DMS79 (cell line): Measurements from ENCODE around the gene TMEM127.
"Not testable (repeated sequence)": the region's sequence is repeated elsewhere in the genome, so short reads cannot be mapped to it uniquely, and the experiment has no call there.

Experiments used
- DNase-seq: peaks from one replicate; lab custom pipeline; 2025; lab: John Stamatoyannopoulos, UW

Gene TMEM127

DNA sequence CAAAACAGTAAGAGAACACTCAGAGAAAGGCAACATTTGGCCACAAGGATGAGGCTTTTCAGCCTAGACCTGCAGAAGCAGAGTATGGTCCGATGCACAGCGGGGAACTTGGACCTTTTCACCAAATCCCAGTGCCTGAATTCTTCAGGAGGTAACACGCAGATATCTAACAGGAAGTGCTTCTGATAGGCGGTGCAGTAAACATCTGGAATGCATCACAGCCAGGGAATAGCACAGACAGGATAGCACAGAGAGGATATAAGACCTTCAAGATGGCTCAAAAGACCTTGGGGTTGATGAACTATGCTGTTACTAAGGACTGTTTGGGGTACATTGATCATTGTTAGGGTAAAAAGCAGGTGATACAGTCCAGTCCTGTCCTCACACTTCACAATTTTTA, 1.7 kb downstream of the TMEM127 start:
- no peak for DNase-seq

DNA sequence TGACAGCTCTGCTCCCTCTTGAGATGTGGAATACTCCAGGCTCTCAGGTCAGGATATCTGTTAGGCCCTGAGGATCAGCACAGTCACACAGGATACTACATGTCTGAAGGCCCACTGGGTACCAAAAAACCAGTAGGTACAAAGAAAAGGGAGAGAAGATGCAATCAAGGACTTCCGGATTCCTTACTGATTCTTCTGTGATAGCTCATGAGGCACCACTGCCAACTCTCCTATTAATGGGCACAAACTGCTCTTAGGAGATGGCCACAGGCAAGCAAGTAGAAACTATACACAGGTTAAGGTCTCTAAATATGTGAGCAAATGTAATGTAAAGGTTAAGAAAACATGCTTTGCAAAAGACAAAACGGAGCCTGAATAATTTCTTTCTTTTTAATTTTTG, 3.5 kb downstream of the TMEM127 start:
- no peak for DNase-seq

DNA sequence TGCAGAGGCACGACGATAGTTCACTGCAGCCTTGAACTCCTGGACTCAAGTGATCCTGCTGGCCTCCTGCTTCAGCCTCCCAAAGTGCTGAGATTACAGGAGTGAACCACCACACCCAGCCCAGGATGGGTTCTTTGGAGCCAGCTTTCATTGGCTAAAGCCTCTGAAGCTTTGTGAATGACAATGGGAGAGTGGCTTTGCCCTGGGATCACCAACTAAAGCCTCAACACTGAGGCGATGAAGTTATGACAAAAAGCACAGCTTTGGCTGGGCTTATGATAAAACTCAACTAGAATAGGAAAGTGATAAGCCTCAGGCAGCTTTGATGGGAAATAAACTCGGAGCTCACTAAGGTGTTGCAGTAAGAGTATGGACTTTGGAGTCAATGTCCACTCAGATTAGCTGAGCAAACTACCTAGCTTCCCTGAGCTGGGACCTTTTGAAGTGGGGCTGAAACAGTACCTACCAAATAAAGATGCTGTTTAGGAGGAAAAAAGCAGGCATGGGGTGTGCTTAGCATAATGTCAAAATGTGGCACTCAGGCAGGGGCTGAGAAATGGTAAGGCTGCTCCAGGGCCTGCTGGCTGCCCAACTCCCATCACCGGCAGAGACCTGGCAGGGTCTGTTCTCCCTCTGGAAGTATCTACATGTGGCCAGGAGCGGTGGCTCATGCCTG, 4.3 kb downstream of the TMEM127 start:
- no peak for DNase-seq

DNA sequence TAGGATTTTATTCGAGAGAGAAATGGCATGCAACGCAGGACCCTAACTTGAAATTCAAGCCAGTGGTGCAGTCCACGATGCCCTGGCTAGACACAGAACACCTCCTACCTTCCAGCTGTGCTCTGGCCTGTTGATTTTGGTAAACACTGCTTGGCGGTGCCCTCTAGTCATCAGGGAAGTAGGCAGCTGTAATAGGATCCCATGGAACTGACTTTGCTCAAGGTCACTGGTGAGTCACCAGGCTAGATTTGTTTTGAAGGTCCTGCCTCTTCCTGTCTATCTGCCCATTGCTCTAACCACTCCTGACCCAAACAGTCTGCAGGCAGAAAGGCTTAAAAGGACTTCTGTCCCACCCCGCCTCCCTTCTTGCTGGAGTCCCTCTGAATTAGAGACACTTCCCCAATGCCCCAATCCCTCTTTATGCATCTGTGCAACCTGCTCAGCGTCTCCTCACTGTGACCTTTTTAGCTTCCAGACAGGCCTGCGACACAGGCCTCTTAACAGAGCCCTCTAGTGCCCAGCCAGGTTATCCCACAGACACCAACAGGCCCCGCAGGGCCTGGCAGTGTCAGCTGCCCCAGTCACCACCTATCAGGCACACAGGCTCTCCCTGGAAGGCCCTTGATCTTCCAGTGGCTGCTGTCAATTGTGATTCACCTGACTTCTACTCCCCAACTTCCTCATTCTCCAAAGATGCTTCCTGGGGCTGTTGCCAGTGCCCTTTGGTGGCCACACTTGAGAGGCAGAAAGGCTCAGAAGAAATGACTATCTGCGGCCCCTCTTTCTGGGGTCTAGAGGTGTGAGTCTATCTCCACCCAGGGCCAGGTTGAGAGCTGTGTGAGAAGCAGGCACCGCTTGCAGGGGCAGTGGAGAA, 5.2 kb downstream of the TMEM127 start:
- no peak for DNase-seq

DNA sequence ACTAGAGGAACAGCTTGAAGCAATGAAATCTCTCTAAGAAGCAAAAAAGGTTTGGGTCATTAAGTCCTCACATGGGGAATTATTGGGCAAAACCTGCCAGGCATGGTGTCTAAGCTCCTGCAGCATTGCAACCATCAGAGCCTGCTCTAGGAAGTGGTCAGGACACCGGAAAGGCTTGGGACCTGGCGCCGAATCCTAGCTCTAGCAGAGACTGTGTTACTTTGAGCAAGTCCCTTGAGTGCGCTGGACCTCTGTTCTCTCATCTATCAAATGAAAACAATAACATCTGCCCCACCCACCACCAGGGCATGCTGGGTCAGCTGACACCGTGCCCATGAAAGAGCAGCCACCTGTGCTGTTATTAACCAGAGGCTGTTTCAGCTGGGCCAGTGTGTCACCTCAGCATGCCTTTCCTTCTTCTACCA, 6.3 kb downstream of the TMEM127 start:
- no peak for DNase-seq

DNA sequence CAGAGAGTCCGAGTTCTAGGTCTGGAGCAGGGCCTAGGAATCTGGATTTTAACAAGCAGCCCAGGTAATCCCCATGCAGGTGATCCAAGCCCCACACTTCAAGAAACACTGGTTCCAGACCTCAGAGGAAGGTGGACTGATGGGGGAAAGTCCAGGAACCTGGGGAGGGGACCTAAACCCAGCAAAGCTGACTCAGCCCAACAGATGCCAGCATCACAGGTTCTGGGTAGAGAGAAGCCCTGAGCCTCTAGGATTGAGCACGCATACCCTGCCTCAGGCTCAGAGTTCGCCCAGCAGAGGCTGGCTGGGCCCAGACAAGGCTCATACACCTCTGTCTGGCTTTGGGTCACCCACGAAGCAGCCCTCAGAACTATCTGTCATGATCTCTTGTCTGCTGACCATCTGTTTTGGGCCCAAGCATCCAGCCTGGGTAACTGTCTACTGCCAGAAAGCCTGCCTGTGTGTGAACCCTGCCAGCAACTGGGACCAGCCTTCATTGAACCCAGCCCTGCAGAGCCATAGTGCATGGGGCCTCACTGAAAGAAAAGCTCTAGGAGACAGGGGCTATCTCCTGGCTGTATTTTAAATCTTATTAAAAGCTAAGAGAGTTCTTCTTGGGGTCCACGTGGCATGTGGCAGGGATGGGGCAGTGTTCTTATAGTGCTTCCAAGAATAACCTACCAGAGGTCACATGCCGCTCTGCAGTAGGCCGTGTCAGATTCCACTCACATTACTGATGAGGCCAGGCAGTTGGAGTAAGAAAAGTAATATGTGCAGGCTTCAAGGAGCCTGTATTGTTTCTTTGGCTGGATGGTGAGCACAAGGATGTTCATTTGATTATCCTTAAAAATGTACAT, 7.4 kb downstream of the TMEM127 start:
- DNase-seq, result no peak

DNA sequence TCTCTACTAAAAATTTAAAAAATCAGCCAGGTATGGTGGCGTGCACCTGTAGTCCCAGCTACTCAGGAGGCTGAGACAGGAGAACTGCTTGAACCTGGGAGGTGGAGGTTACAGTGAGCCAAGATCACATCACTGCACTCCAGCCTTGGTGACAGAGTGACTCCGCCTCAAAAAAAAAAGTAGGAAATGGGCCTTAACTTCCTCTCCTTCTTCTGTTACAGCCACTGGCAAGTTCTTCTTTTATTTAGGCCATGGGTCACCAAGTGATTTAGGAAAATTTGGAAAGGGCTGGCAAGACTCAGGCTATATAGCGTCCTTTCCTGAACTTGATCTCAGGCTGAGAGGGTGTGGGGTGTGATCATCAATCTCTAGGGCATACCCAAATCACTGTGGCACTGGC, 8.1 kb downstream of the TMEM127 start:
- DNase-seq, result not testable (repeated sequence)

DNA sequence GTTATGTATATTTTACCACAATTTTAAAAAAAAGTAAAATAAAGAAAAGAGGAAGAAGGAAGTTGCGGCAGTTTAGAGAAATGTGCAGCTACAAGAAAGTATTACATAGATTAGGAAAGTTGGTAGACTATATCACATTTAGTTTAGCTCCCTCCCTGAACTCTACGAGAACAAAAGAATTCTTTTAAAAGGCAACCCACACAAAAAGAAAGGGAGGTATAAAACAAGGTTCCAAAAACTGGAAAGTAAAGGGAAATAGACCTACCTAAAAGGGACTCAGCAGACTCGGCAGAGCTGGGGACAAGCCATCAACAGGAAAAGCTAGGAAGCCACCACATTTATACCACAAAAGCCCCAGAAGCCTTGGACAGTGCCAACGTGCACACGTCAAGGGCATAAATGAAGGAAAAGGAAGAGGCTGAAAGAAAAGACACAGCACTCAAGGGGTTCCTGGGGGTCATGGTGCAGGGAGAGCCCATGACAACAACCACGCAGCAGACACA, 9.1 kb downstream of the TMEM127 start:
- DNase-seq, result no peak

DNA sequence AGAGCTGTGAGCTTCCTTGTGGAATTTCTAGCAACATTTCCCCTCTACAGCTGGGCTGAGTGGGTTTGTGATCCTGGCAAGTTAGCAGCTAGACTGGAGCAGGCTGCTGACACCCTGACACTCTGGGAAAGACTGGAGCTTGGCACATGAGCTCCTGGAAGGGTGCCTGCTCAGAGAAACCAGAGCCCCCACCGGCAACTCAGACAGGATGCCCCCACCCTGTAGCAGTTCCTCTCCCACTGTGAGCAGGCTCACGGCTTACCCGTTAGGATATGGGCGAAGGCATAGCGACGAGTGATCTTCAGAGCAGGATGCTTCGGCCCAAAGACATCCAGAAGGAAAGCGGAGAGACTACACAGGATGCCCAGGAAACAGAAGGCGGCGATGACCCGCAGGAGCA, 11.2 kb downstream of the TMEM127 start:
- DNase-seq, result no peak

DNA sequence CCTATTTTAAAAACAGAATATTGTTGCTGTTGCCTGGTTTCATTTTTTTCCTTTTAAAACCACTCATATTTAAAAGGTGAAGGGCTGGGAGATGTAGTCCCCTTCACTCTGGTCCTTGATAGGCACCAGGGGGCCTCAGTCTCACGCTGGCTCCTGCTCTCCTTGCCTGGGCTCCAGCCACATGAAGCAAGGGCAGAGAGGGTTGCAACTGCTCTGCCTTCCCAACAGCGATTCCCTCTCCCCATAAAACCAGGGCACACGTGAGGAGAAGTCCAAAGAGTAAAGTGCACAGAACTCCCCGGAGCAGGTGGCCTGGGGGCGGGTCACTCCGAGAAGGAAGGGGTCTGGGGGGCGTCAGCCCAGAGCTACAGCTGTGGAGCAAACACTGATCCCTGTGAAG, 12.8 kb downstream of the TMEM127 start:
- DNase-seq, result no peak

DNA sequence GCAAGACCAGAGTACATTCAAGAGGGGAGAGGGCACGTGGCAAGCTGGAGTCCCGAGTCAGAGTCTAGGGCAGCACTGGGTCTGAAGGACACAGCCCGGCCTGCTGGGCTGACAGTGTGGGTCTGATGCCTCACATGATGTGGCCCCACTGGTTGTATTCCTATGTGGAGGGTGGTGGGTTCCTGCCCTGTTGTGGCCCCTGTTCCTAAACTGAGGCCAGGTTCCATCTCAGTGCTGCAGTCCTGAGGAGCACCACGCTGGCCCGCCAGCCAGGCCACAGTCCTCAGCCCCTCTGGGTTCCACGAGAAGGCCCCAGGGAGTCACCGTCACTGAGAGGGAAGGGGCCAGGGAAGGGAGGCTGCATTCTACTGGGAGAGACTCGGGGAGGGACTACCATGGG, 13.3 kb downstream of the TMEM127 start:
- no peak for DNase-seq

DNA sequence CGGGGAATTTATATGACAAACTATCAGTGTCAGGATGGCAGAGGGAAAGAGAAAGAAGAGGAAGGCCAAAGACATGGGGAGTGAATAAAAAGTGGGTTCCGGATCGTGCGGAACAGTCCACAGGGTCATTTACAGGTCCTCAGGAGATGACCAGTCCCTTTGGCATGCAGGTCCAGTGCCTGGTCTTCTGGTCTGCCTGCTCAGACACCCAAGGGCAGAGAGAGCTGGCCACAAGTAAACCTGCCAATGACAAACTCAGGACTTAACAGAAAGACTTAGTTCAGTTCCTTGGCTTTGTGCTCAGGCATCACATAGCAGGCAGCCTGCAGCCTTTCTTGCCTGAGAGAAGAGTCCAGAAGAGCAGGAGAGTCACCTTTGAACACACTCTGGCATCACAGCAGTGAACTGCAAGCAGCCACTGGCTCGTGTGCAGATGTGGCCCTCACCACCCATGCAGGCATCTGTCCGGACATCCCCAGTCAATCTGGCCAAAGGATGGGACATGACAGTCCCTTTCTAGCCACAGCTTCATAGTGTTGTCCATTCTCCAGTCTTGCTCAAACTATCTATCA, 14.0 kb downstream of the TMEM127 start:
- no peak for DNase-seq

DNA sequence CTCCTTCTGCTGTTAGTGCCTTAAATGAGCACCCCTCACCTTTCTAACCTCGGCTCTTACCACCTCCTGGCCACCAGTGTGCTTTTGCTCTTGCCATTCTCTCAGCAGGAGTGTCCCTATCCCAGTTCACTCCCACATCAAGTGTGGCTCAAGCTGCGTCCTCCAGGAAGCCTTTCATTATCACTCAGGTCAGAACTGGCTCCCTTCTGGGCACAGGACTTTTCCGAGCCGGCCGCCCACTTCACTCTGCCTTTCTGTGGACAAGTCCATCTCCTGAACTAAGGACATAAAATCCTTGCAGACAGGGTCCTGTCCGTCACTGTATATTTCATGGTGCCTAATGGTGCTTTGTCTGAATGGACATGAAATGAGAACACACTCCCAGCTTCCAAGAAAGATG, 15.6 kb downstream of the TMEM127 start:
- DNase-seq, result no peak

DNA sequence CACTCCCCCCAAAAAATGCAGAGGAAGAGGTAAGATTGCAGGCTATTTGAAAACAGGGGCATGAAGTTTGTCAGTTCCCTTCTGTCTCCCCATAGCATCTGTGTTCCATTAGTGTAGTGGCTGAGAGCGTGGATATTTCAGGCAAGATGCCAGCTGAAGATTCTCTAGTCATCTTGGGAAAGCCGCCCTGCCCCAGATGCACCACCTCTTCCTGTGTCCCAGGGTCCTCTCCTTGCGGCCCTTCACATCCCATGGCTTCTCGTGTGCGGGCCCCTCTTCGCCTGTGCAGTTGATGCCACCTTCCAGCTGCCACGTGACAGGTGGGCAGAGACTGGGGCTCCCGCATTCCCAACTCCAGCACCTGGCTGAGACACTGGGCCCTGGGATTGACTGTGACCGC, 16.1 kb downstream of the TMEM127 start:
- DNase-seq, result no peak

DNA sequence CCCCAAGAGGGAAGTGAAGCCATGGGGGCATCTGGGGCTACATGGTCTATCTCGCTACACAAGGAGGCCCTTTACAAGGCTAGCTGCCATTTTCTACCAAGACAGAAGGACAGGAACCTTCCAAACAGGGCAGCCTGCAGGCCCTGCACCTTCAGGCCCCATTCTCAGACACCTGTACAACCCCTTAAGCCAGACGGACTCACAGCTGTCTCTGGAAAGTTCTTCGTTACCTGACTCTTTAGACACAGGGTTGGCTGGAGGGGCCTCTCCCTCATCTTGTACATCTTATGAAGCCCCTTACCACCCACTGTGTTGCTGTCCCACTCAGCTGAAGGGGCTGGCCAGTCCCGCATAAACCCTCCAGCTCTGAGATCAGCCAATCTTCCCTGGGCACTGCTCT, 17.2 kb downstream of the TMEM127 start:
- no peak for DNase-seq

DNA sequence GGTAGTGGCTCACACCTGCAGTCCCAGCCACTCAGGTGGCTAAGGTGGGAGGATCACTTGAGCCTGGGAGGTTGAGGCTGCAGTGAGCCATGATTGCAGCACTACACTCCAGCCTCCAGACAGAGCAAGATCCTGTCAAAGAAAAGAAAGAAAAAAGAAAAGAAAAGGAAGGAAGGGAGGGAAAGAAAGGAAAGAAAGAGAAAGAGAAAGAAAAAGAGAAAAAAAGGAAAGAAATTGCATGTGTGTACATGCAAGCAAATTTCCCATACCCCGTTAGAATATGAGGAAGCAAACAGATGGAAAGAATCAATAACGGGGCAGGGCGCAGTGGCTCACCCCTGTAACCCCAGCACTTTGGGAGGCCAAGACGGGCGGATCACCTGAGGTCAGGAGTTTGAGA, 17.9 kb downstream of the TMEM127 start:
- DNase-seq, result no peak

DNA sequence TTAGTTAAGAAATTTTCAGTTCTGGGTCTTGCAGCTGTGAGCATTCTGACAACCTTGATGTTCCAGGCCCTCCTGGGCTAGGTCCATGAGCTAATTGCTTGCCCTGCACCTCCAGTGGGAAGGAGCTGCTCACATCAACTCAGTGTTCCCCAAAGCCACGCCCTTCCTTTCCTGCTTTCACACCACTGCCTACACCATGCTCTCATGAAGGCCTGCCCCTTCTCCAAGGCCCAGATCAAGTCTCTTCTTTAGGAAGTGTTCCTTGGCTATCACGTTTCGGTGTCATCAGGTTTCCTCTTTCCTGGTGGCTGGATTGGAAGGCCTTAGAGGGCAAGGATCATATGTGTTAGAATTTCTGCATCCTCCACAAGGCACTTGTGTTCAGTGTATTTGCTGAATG, 18.8 kb downstream of the TMEM127 start:
- DNase-seq, result no peak

DNA sequence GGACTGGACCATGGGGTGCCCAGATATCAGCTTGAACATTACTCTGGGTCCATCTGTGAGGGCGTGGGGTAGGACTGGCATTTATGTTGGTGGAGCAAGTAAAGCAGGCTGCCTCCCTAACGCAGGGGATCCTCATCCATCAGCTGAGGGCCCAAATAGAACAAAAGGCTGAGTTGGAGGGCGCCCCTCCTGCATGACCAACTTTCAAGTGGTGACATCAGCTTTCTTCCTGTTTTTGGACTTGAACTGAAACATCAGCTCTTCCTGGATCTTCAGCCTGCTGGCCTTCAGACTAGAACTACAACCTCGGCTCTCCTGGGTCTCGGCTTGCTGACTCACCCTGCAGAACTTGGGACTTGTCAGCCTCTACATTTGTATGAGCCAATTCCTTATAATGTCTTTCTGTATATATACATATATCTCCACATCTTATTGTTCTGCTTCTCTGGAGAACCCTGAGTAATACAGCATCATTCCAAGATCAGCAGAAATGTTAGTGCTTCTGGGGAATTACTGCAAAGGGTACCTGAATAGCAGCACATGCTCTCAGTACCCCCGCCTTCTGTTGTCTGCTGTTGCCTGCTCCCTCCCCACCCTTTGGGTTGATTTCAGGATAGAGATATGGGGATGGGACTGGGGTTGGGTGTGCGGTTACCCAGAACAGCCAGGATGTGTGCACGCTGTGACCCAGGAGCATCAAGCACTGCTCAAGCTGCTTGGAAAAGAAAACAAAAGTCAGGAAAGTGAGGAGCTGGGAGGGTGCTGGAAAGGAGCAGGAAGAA, 20.0 kb downstream of the TMEM127 start:
- no peak for DNase-seq

DNA sequence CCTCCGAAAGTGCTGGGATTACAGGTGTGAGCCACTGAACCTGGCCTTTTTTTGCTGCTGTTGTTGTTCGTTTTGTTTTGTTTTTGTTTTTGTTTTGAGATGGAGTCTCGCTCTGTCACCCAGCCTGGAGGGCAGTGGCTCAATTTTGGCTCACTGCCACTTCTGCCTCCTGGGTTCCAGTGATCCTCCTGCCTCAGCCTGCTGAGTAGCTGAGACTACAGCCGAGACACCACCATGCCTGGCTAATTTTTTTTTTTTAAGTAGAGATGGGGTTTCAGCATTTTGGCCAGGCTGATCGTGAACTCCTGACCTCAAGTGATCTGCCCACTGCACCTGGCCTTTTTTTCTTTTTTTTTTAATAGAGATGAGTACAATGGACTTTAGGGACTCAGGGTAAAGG, 22.0 kb downstream of the TMEM127 start:
- no peak for DNase-seq

DNA sequence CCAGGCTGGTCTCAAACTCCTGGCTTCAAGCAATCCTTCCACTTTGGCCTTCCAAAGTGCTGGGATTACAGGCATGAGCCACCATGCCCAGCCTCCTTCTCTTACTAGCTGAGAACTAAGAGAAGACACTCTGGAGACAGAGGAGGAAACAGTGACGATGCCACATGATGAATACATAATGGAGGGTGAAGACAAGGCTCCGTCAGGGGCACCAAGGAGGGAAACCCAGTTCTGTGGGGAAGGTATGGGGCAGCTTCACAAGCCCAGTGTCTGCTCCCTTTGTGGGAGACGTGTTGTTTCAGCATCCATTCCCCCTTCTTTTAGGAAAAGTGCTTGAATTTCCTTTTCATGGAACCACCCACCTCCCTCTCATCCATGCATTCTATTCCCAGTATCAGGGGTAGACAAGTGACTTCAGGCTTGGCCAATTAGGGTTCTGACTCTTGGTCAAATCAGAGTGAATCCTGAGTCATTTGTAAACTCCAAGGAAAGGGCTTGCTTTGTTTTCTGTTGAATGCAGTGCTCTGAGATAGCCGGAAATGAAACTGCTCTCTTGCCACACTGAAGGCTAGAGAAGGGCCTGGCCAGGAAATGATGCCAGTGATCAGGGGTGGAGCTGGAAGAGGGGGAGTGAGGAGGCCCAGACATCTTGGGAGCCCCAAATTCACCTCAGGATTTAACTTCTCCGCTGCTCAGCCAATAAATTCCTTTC, 23.7 kb downstream of the TMEM127 start:
- no peak for DNase-seq

DNA sequence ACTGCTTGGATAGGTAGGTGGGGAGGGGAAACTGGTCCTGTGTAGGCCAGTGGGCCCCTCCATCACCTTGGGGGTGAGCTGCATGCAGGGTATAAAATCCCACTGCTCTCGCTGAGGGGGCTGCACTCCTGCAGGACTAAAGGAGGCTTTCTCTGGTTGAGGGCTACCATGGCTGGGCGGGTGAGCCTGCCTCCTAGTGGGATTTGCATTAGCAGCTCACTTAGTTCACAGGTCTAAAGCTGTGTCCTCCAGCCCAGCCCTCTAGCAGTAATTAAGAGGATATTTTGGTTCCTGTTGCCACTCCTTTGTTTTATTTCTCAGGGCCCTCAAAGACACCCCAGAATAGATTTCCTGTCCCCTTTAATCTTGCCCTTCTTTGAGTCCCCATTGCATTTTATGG, 24.6 kb downstream of the TMEM127 start:
- DNase-seq, result no peak
